ENCODE results near the gene CLECL1.
"Not testable (repeated sequence)": the region's sequence is repeated elsewhere in the genome, so short reads cannot be mapped to it uniquely, and the experiment has no call there.

Gene CLECL1

DNA sequence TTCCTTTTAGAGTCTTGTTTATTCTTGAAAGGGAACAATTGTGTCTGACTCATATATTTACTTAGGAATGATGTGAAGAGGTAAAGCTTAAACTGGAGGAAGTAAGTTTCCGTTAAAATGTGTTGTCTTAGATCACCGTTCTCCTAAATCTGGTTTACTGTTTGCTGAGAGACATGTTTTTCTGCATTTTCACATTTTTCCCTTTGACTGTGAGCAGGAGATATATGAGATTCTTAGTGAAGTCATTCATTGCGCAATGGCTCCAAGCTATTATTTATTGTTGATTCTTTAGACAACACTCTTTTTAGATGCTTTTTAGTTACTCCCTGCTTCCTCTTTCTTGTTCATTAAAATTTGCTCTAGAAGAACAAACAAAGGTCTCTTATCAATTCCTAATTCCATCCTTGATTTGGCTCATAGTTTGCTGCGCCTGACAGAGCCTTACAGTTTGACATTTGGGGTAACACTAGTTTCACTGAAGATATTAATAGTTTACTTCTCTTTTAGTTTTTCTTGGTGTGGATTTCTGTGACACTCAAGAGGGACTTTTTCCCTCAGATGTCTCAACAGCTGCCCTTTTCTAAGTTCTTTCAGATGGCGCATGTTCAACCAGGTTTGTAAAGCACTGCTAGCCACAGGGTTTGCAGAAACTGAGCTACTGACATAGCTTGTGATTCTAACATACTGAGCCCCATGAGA is 11.4 kb downstream of the CLECL1 start:
- no peak for DNase-seq (ENCODE audit: low spot score)

DNA sequence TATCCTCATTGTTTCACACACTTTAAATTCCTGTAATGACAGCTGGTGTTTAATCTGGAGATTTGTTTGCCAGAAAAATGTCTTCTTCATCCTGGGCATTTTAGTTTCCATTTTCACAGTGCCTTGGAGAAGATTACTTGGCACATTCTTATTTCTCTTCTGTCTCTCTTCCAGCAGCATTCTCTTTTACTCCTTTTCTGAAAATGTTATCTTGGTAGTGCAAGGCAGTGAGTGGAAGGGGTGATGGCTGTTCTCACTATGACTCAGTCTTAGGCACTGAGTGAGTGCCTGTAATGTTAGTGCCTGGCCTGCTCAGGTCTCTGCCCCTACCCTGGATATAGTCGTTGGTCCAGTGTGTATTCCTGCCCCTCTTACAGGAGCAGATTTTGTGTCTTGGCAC is 13.1 kb downstream of the CLECL1 start:
- DNase-seq (ENCODE audit: low spot score): no peak

DNA sequence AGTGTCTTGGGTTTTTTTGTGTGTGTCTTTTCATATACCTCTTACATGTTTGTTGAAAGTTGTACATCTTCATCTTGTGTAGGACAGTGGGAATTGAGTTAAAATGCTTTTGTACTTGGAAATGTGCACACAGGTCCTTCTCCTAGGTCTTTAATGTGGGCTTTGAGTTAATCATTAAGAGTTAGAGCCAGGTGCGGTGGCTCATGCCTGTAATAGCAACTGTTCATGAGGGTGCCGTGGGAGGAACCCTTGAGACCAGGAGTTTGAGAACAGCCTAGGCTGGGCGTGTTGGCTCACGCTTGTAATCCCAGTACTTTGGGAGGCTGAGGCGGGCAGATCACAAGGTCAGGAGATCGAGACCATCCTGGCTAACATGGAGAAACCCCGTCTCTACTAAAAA is 13.9 kb downstream of the CLECL1 start:
- no peak for DNase-seq (ENCODE audit: low spot score)

DNA sequence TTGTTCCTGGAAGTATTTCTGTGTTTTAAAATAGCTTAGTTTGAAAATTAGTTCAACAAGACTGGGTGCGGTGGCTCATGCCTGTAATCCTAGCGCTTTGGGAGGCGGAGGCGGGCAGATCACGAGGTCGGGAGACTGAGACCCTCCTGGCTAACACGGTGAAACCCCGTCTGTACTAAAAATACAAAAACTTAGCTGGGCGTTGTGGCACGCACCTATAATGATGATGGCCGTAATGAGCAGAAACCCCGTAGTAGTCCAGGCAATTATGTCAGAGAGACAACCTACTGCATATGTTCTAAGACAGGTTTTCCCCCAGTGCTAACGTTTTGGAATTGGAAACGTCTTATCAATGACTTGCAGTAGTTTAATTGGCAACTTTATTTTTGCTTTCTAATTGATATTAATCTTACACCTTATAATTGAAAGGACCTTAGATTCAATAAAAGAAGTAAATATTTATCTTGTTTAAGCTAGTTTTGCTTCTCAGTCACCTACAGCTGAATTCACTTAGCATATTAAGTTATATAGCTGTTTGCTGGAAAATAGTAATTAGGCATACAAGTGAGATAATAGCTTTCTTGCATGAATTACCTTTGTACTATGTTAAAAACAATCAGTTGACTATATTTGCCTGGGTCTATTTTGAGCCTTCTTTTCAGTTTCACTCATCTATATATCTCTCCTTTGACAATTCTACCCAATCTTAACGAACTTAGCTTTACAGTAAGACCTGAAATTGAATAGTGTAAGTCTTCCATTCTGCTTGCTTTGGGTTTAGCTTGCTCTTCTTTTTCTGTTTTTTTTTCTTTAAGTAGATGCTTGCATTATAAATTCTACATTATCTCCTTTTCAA is 15.6 kb downstream of the CLECL1 start:
- no peak for DNase-seq (ENCODE audit: low spot score)

DNA sequence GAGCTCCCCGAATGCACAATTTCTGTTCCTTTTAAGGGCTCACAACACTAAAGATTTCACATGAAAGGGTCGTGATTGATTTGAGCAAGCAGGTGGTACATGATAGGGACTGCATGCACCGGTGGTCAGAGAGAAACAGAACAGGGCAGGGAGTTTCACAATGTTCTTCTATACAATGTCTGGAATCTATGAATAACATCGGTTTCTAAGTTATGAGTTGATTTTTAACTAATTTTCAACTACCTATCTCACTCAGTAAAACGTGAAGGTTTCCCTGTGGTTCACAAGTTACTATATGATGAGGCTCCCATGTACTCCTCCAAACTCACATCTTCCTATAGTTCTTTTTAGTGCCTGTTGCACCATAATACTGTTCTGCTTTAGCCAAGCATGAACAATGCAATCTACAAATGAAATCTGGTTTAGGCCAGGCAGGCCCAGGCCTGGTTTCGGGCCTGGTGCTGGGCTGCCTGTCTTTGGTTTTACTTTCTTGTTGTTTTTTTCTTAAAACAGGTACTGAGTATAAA is 19.8 kb downstream of the CLECL1 start:
- DNase-seq (ENCODE audit: low spot score): not testable (repeated sequence)

DNA sequence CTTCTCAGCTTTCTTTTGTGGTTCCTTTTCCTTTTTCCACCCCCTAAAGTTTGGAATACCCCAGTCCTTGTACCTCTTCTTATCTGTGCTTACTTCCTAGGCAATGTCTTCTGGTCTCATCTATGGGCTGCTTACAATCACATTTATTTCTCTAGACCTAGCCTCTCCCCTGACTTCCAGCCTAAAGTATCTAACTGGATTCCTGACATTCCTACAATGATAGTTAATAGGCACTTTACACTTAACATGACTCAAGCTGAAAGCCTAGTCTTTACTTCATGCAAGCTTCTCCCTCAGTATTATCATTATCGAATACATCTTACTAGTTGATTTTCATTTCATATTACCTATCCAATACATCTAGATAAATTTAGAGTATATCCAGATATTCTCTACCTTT is 21.2 kb downstream of the CLECL1 start:
- no peak for DNase-seq (ENCODE audit: low spot score)

DNA sequence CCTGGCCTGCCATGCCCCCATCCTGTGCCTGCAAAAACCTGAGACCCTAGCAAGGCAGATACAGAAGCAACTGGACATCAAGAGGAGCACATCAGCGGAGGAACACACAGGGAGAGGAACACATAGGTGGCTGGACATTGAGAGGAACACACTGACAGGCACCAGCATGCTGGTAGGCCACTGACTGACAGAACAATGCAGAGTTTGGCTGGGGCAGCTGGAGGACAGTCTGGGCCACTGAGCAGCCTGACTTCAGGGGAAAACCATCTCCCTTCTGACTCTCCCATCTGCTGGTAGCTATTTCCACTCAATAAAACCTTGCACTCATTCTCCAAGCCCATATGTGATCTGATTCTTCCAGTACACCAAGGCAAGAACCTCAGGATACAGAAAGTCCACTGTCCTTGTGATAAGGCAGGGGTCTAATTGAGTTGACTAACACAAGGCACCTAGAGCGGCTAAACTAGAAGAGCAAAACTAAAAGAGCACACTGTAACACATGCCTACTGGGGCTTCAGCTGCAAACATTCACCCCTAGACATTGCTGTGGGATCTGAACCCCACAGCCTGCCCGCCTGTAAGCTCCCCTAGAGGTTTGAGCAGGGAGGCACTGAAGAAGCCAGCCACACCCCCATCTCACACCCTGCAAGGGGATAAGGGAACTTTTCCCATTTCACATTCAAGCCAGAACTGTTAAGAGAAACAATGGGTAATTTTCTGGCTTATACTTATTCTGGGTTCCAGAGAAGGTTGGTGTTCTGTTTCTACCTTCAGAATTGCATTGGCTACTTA is 22.1 kb downstream of the CLECL1 start:
- no peak for DNase-seq (ENCODE audit: low spot score)

DNA sequence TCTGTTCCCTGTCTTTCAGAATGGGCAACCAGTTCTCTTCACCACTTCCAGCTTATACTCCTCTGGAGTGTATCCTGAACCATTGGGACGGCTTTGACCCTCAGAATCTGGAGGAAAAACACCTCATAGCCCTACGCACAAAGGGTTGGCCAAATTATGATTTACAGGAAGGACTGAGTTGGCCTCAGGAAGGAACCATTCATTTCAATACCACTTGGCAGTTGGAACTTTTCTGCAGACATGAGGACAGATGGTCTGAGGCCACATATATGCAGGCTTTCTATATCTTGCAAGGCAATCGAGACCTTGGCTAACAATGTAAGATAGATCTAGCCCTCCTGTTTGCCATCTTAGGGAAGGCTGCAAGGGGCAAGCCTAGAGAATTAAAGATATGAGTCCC is 24.0 kb downstream of the CLECL1 start:
- no peak for DNase-seq (ENCODE audit: low spot score)

DNA sequence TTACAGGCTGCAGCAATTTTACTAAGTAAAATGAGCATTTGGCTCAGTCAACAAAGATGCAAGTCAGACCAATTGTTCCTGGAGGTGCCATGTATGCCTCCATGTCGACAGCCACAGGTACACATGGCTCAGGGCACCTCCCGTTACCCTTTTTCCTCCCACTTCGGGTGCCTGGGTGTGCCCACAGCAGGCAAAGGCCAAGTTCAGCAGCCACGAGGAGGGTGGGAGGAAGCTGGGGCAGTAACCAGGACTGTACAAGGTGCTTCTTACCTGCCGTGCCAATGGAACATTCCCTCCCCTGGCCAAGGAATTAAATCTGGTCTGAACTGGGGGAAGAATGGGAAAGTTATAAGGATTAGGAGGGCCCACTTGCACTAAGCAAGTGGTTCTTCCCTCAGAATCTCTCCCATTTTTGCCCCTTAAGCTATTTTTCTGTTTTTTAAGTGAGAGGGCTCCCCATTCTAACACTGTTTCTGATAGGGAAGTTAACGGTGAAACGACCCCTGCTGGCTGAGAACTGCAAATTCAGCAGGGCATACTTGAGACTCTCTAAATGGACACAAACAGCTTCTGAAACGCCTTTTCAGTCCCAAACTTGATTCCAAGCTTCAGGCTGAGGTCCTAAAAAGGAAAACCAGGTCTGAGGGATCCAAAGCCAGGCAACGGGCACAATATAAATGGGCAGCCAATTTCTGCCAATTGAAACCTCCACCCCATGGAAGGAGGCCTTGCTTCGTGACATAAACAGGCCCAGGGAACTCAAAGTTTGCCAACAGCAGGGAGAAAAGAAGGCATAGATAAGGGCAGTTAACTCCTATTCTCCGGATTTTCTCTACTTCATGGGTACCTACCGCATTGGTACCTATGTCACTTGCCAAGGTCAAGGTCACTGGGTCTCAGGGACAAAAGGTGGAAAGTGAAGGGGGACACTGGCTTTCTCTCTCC is 24.8 kb downstream of the CLECL1 start:
- DNase-seq (ENCODE audit: low spot score): peak; percentile 44

DNA sequence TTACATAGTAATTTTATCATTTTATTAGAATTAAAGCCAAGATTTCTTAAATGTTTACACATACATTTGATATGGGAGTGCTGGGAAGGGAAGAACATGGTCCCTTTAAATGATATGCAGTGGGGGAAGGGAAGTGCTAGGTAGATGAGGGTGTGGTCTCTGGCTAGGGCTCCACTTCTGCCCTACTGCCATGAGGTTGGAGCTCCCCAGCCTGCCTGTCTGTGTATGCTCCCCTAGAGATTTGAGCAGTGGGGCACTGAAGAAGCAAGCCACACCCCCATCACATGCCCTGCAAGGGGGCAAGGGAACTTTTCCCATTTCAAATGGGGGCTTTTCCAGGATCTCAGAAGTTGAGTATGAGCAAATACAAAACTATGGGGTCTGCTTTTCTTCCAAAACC is 25.5 kb downstream of the CLECL1 start:
- no peak for DNase-seq (ENCODE audit: low spot score)

DNA sequence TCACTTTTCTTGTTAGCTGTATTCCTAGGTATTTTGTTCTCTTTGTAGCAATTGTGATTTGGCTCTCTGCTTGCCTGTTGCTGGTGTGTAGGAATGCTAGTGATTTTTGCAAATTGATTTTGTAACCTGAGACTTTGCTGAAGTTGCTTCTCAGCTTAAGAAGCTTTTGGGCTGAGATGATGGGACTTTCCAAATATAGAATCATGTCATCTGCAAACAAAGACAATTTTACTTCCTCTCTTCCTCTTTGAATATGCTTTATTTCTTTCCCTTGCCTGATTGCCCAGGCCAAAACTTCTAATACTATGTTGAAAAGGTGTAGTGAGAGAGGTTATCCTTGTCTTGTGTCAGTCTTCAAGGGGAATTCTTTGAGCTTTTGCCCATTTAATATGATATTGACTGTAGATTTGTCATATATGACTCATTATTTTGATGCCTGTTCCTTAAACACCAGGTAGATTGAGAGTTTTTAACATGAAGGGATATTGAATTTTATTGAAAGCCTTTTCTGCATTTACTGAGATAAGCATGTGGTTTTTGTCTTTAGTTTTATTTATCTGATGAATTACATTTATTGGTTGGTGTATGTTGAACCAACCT is 26.7 kb downstream of the CLECL1 start:
- DNase-seq (ENCODE audit: low spot score): no peak

DNA sequence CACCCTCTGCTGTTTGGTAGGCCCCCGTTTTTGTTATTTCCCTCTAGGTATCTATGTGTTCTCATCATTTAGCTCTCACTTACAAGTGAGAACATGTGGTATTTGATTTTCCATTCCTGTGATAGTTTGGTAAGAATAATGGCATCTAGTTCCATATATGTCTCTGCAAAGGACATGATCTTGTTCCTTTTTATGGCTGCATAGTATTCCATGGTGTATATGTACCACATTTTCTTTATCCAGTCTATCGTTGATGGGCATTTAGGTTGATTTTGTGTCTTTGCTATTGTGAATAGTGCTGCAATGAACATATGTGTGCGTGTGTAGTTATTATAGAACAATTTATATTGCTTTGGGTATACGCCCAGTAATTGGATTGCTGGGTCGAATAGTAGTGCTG is 28.3 kb downstream of the CLECL1 start:
- DNase-seq (ENCODE audit: low spot score): not testable (repeated sequence)

DNA sequence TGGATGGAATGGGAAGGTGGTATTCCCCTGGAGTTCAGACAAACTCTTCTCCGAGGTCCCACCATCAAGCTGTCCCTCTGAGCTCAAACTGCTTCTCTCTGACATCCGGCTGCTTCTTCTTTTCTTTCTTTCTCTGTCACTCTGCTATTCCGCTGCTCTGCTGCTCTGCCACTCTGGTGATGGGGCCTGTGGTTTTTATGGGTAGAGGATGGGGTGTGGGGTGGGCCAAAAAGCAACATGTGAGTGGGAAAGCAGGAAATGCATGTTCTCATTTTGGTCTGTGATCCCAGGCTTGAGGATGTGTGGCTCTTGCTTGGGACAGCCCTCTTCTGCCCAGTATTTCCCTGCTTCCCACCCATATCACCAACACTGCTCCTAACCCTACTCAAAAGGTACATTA is 30.6 kb downstream of the CLECL1 start:
- no peak for DNase-seq (ENCODE audit: low spot score)

DNA sequence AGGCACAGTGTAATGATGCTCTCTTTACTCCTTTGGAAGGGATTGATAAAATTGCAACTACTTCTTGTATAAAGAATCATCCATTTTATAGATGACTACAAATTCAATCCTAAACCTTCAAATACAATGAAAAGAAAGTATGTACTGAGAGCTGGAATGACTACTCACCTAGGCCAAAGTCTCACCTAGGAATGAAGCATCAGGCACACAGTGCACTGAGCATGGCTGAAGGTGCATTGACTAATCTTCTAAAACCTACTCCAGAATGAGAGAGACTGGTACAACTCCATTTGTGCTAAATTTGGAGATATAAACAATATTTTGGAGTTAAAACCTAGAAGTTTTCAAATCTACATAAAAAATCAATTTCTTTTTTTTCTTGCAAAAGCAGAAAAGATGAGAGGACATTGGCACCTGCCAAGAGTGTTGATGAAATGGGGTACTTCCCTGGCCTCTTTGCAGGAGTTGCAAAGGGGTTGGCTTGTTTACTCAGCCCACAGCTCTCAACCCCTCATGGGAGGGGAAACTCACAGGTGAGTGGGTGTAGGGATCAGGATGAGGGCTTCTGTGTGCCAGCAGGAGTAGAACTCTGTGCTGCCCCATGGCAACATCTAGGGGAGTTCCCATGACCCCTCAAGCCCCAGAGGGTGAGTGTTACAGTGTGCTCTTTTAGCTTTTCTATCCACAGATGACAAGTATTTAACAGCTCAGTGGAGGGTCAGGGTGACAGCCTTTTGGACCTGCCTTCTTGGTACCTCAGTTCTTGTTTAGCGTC is 31.3 kb downstream of the CLECL1 start:
- DNase-seq (ENCODE audit: low spot score): no peak

DNA sequence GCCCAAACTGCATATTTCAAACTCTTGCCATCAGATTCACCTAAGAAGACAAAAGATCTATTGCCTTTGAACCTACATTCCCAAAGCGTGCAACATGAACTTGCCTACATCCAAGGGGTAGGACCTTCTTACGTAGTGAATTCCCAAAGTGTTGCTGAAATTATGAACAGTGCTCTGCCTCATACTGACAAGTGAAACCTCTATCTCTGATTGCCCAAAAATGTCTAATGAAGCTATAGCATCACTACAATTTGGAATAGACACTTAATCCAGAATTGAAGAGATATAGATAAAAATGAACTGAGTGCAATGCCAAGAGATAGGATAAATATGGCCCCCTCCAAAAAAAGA is 32.3 kb downstream of the CLECL1 start:
- DNase-seq (ENCODE audit: low spot score): no peak

DNA sequence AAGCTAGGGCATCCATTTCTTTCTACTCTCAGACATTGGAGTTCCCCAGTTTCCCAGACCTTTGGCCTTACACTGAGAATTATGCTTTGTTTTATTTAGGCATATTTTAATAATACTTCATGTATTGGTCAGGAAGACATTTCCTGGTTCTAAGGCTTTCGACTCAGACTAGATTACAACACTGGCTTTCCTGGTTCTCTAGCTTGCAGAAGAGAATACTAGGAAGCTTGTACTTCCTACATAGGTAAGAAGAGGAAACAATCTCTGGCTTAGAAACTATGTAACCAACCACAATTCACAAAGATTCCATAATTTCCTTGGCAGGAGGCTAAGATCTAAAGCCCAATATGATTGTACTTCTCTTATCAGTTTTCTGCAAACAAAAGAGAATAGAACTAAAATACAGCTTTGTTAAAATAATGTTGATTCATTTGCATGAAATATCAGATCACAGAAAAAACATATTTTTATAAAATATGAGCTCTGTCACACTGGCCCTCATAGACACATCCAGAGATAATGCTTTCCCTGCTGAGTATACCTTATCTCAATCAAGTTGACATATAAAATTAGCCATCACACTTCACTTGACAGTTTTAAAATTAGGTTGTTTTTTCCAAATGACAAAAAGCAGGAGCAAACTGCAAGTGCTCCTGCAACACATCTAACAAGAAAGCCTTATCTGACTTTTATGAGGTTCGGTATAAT is 32.8 kb downstream of the CLECL1 start:
- peak; percentile 35 for DNase-seq (ENCODE audit: low spot score)

DNA sequence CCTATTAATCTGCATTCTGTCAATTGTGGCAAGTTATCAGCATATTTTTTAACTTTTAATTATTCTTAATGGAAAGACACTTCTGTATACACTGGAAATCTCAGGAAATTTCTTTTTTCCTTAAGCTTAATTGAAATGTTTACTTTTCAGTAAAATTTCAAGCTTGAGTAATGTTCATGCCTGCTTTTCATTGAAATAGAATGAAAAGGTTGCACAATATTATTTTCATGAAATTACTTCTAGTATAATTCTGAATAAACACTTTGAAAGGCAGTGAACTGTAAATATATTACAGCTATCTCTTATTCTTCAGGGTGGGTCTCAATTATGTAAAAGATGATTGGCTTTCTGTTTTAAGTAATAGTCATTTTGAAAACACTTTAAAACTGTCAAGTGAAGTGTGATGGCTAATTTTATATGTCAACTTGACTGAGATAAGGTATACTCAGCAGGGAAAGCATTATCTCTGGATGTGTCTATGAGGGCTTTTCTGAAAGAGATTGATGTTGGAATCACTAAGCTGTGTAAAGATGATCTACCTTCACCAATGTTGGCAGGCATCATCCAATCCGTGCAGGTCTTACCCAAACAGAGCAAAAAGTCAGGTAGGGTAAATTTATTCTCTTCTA is 33.5 kb downstream of the CLECL1 start:
- no peak for DNase-seq (ENCODE audit: low spot score)

DNA sequence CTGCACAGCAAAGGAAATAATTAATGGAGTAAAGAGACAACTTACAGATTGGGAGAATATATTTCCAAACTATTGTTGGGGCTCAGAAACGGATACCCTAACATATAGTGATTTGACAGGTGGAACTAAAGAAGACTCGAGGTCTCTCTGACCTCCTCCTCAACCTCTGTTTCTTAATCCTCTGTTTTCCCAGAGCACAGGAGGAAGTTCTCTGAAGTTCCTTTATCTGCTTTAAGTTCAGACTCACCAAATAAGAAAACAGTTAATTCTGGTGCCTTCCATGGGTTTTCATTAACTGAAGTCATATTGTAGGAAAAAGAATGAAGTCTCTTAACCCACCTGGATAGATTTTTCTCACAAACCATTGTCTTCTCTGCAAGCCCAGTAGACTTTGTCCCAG is 34.2 kb downstream of the CLECL1 start:
- DNase-seq (ENCODE audit: low spot score): no peak

DNA sequence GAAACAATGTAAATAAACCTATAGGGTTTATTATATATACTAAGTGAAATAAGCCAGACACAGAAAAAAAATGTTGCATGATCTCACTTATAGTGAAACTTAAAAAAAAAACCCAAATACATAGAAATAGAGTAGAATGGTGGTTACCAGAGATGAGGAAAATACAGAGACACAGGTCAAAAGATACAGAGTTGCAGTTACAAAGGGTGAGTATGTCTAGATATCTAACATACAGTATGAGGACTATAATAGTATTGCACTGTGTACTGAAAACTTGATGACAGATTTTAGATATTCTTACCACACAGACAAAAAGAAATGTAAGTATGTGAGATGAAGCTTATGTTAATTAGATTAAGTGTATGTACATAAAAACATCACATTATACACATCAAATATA is 35.3 kb downstream of the CLECL1 start:
- DNase-seq (ENCODE audit: low spot score): no peak
